ENCODE measurements around the gene IL15RA. TPM values are rescaled to one million over a fixed set of nuclear protein-coding genes. Genes with fewer than 3 reads are reported as not detected.

Gene IL15RA
- total and polyA plus RNA-seq, 2 of the 8 experiments (the other 6 are each of a cell fraction or from before 2014, with no cell fraction given) = 1.3 to 1.4 TPM

- TF ChIP-seq ATF2 (IDR thresholded peaks at IDR 0.05; ENCODE audit: low read length) (no peak), JUN (IDR thresholded peaks at IDR 0.05; ENCODE audit: low read depth, low read length) (no peak), RXRA (IDR thresholded peaks at IDR 0.05; ENCODE audit: insufficient read depth, low read depth, low read length) (no peak), BRCA1 (IDR thresholded peaks at IDR 0.05; ENCODE audit: low read depth, low read length) (no peak), SIRT6 (IDR thresholded peaks at IDR 0.05; ENCODE audit: low read length) (no peak), JUND (IDR thresholded peaks at IDR 0.05; ENCODE audit: low read length) (no peak), SIX5 (IDR thresholded peaks at IDR 0.05; ENCODE audit: low read depth, low read length) (no peak), HDAC2 (IDR thresholded peaks at IDR 0.05; ENCODE audit: borderline replicate concordance in 1 of 2, low read depth in 2 of 2, low read length in 2 of 2) (no peak), TEAD4 (IDR thresholded peaks at IDR 0.05; ENCODE audit: low read depth, low read length) (no peak)
Measured at GRCh38 chr10:6009150-6009549, 31.8 kb upstream of the IL15RA start (continued).
